NCI-H1694 (cell line): Measurements from ENCODE around the gene ENO3.

Source experiments
- DNase-seq: peaks from one replicate; lab custom pipeline; 2025; lab: John Stamatoyannopoulos, UW

ENO3 gene

GRCh38 chr17:4950075-4950745, 709 bp upstream of the ENO3 start:
- DNase-seq, result no peak

GRCh38 chr17:4951486-4951885, 567 bp downstream of the ENO3 start:
- DNase-seq, result no peak

GRCh38 chr17:4953451-4953961, 2.6 kb downstream of the ENO3 start:
- no peak for DNase-seq

GRCh38 chr17:4955091-4955490, 4.2 kb downstream of the ENO3 start:
- no peak for DNase-seq

- DNase-seq, result no peak
Observed at GRCh38 chr17:4956493-4957061, 5.7 kb downstream of the ENO3 start.

GRCh38 chr17:4958102-4958501, 7.2 kb downstream of the ENO3 start:
- DNase-seq, result no peak

- no peak for DNase-seq
Observed at GRCh38 chr17:4959261-4959965, 8.5 kb downstream of the ENO3 start.

GRCh38 chr17:4960279-4960922, 9.5 kb downstream of the ENO3 start:
- no peak for DNase-seq

GRCh38 chr17:4965311-4965986, 14.5 kb downstream of the ENO3 start:
- no peak for DNase-seq

- peak; percentile 99 for DNase-seq
Observed at GRCh38 chr17:4966844-4967538, 16.1 kb downstream of the ENO3 start.

- peak; percentile 93 for DNase-seq
Observed at GRCh38 chr17:4967539-4968485, 16.9 kb downstream of the ENO3 start, which contains the start of gene SPAG7. Gene SPAG7 (minus strand): TSS chr17:4967817. CDS start chr17:4967804, 13 bp downstream.

GRCh38 chr17:4968486-4969046, 17.6 kb downstream of the ENO3 start:
- no peak for DNase-seq

- no peak for DNase-seq
Observed at GRCh38 chr17:4969047-4969550, 18.2 kb downstream of the ENO3 start.

- DNase-seq, result no peak
Observed at GRCh38 chr17:4969551-4970173, 18.7 kb downstream of the ENO3 start.

- no peak for DNase-seq
Observed at GRCh38 chr17:4970273-4970672, 19.4 kb downstream of the ENO3 start.

- DNase-seq, result no peak
Observed at GRCh38 chr17:4971826-4972225, 20.9 kb downstream of the ENO3 start.

GRCh38 chr17:4972322-4972721, 21.4 kb downstream of the ENO3 start:
- no peak for DNase-seq

GRCh38 chr17:4972752-4973151, 21.8 kb downstream of the ENO3 start:
- no peak for DNase-seq
